DMS153 treated with DMSO at 0.1 percent for 48 hours (cell line): ENCODE data around the gene KDM4D.
"Not testable (repeated sequence)": the region's sequence is repeated elsewhere in the genome, so short reads cannot be mapped to it uniquely, and the experiment has no call there.

ENCODE experiments used
- DNase-seq: peaks from one replicate; lab custom pipeline; 2025; ENCODE audit not compliant: unreplicated experiment; lab: John Stamatoyannopoulos, UW

KDM4D gene

DNA sequence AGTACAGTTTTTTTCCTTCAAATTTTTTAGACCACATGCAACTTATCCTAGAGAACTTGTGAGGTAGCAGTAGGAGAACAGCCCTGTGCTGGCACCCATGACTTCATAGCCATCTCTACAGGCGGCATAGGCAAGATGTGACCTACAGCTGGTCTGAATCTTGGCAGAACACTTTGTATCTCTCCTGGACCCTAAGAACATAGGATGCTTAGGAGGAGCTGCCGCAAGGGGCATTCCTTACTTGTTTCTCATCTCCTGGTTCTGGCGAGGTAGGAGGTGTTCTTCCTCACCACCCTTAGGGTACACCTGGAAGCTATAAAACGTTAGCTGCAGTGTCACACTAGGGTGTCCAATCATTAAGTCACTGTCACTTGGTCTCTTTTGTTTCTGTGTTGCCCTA is 16.5 kb upstream of the KDM4D start:
- DNase-seq: no peak

DNA sequence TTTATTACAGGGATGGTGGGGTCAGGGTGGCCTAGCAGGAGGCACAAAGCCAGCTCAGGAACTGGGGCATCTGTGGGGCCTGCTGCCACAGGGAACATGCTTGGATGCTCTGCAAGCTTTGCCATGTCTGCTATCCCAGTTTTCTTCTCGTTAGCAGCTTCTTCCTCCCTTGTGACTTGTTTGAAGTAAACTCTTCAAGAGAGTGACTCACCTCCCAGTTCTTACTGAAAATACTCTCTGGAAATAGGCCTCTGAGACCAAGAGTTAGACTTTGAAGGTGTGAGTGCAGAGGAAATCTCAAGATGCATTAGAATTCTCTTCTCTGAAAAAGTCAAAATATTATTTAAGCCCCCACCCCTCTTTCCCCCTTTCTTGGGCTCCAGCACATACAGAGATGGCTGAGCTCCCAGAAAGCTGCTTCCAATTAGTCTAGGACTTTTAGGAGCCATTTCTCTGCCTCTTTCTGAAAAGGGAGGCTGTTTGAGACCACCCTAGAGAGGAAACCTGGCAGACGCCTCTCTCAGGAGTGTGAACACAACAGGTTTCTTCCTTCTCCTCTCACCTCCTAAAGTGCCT is 15.3 kb upstream of the KDM4D start:
- no peak for DNase-seq

DNA sequence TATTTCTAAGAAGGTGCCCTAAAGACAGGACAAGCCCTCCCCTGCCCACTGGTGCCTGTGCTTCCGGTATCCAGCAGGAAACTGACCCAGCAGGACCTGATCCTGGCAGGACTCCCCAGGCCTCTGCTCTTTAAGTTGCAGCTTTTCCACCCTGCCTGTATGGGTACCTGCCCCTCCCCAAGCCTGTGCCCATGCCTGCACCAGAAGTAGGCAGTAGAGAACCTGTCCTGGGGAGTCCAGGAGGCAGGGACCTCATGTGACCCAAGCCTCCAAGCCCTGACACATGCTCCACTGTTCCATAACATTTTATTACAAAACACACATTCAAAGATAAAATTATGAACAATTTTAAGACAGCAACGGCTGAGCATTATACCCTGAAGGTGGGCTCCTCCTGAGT is 14.3 kb upstream of the KDM4D start:
- DNase-seq: no peak

DNA sequence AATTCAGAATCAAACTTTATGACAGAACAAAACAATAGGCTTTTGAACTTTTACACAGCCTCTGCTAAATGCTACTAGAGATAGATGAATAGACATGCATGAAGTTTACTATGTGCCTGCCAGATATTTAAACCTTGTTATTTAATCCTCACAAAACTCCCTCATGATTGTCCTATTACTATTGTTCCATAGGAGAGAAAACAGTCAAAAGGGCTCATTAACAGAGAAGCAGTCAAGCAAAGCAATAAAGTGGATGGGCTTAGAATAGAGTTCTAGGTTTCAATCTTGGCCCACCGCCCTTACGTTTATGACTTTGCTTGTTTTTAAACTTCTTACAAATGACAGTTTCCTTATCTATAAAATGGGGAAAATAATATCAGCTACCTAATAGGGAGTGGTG is 13.0 kb upstream of the KDM4D start:
- no peak for DNase-seq

DNA sequence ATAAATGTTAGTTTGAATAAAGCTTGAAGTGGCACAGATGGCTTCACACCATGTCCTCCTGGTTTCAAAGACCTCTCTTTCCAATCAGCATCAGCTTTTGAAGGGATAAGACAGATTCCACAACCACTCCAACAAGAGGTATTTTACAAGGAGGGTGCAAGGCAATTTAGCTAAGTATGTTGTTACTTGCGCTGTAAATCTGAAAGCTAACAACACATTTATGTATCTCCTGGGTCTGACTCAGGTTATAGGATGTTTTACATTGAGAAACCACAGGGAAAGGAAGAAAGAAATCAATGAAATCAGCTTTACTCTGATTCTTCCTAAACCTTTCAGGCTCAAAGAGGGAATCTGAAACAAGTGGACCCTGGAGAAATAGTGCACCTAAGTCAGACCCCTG is 12.3 kb upstream of the KDM4D start:
- DNase-seq: no peak

DNA sequence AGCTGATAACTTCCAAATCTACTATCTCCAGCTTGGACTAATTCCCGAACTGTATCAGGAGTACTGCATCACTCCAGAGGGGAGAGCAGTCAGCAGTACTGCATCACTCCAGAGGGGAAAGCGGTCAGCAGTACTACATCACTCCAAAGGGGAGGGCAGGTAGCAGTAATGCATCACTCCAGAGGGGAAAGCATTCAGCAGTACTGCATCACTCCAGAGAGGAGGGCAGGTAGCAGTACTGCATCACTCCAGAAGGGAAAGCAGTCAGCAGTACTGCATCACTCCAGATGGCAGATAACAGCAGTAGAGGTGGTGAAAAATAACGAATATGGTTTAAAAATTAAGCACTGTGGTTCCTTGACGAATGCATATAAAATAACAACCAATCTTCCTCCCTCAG is 8.6 kb upstream of the KDM4D start:
- DNase-seq: no peak

DNA sequence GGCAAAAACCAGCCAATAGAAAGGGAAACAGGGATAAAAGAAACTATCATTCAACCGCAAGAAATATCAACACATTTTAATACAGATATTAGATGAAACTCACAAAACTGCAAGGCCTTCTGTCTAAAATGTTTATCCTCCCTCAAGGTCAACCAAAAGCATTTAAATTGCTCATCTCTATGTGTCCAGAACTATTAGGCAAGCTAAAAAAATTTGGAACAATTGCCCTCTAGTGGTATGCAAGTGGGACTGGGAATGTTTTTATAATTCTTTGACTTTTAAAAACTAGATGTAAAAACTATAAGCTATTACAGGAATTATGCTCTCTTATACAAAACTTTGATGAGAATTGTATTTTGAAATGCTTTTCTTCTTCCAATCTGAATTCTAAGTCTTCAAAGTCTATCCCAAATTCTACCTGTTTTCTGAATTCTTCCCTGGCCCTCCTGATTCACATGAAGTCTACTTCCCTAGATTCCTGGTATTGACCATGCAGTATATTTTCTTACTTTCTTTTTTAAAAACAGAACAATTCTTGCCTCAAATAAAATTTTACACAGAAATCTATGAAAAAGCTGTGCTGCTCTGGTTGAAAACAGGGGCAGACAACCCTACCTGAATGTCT is 5.1 kb upstream of the KDM4D start:
- no peak for DNase-seq

DNA sequence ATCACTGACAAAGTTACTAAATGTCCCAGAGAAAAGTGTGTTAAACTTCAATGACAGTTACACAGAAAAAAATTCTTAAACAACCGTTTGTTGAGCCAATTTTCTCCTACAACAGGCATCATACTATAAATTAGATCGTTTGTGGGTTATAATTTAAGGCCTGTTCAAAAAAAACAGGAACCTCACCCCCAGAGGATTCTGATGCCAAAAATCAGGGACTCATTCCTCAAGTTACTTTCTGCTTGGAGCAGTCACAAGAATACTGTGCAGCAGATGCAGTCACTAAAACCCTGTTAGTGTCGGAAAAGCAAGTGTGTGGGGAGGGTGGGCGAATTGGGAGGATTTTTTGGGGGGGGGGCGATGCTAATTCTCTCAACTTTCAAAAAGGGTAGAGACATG is 810 bp upstream of the KDM4D start:
- no peak for DNase-seq

DNA sequence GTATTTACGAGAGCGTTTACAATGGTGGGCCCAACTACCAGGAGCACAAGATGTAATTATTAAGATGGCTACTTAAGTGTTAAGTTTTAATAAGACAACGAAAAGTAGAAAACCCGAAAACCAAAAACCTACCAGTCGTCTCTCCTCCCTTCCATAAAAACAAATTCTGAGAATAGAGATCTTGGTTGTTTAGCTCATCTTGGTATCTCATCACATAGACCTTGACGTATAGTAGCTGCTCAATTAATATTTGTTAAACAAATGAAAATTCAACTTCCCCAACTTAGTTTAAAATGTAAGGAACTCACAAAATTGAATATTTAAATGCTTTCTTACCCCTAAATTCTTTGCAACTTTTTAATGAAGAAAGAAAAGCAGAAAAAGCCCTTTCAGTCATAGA is 669 bp downstream of the KDM4D start:
- DNase-seq: no peak

DNA sequence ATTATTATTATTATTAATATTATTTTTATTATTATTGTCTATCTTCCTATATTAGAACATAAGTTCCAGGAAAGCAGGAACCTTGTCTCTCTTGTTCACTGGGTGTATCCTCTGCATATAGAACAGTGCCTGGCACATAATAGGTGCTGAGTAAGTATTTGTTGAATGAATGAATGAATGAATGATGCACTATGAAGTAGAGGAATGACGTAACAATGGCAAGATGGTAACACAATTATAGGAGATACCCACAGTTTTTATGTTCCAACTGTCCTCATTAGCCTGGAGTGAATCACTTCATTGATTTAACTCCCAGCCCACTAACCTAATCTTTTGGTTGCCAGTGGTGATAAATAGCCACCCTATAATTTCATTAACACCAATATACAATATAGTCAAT is 2.1 kb downstream of the KDM4D start:
- DNase-seq: no peak

DNA sequence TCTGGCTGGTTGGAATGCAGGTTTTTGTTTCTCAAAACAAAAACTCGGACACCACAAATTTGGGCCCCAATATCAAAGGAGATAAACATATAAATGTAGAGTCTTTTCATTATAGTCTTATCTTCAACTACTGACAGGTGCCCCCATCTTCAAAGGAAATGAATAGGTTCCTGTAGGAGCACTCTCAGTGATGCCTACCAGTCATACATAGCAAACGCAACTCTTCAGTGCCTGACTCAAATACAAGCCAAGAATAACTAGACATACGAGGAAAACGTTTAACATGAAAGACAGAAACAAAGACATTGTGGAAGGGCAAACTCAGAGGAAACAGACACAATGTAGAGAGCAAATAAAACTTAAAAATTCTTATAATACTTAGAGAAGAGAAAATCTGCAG is 13.9 kb downstream of the KDM4D start:
- DNase-seq: no peak

DNA sequence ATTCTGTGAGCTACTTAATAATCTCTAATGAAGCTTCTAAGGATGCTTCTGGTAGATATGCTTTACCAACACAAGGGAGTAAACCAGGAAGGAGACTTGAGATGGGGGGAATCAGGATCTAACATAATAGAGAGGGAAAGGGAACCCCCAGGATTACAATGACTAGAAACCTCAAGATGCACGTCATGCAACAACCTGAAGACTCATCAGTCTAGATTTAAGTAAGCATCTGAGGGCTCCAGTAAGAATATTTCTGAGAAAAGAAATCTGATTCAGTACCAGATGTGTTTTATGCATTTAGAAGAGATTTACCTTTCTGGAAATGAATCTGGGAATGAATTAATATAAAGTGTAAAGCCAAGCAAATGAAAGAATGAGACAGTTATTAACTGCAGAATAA is 15.2 kb downstream of the KDM4D start:
- DNase-seq: no peak

DNA sequence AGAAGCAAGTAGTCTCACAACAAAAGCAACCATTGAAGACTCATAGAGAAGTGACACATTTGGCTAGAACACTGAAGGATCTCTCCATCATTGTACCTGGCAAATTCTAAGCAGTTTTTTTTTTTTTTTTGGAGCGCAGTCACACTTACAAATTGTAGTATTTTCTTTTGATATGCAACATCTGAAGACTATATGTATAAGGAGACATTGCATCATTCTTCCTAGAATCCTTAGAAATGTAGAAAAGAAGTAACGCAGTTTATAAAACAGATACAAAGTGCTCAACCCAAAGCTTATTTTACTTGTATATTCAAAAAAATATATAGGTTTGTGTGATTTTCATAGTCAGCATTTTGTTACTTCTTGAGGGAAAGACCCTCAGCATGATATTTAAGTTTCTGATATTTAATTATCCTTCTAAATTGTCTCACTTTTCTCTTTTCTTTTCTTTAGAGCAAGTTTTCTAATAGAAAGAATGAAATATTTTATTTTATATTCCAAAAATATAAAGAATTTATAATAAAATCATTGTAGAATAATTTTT is 20.0 kb downstream of the KDM4D start:
- no peak for DNase-seq

DNA sequence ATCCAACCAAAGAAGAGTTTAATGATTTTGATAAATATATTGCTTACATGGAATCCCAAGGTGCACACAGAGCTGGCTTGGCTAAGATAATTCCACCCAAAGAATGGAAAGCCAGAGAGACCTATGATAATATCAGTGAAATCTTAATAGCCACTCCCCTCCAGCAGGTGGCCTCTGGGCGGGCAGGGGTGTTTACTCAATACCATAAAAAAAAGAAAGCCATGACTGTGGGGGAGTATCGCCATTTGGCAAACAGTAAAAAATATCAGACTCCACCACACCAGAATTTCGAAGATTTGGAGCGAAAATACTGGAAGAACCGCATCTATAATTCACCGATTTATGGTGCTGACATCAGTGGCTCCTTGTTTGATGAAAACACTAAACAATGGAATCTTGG is 23.9 kb downstream of the KDM4D start:
- no peak for DNase-seq

DNA sequence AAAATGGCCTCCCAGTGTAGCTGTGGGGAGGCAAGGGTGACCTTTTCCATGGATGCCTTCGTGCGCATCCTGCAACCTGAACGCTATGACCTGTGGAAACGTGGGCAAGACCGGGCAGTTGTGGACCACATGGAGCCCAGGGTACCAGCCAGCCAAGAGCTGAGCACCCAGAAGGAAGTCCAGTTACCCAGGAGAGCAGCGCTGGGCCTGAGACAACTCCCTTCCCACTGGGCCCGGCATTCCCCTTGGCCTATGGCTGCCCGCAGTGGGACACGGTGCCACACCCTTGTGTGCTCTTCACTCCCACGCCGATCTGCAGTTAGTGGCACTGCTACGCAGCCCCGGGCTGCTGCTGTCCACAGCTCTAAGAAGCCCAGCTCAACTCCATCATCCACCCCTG is 24.8 kb downstream of the KDM4D start:
- no peak for DNase-seq

DNA sequence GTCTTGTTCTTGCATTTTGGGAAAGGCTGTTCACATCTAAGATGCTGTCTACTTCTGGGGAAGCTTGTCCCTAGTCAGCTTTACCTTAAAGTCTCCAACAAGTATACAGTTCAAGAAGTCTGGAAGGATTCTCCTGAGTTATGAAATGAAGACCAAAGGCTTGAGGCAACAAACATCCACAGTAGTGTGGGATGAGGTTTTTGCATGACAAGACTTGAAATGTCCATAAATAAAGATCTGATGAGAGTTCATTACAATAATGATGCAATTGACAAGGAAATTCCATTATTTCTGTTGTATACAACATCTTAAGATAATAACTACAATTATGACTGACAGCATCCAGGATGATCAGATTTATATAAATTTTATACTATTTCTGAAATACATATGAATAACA is 30.2 kb downstream of the KDM4D start:
- DNase-seq: no peak

DNA sequence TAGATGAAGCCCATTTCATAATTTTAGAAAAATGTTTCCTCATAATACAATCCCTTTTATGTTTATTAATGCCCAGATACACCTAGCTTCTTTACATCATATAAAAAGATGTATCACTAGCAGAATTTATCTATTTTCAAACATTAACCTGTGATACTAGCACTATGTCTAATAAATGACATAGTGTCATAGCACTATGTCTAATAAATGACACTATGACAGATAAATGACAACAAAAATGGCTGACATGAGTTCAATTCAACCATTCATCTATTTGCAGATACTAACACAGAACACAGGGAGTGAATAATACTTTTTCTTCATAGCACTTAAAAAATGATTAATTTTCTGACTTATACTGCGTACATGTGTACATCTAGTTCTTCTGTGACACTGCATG is 32.1 kb downstream of the KDM4D start:
- DNase-seq: no peak

DNA sequence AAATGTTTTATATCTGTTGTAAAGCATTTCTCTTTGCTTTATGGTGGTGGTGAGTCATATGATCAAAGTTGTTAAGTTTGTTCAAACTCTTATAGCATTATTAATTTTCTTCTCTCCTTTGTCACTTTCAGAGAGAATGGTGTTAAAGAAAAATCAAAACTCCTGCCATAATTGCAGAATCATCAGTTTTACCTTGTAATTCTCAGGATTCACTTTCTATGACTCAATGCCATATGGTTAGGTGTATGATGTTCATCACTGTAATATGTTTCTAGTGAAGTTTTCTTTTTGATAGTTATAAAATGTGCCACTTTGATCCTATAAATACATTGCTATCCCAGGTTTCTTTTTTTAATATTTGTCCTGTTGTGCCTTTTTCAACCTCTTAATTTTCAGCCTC is 37.9 kb downstream of the KDM4D start:
- DNase-seq: no peak

DNA sequence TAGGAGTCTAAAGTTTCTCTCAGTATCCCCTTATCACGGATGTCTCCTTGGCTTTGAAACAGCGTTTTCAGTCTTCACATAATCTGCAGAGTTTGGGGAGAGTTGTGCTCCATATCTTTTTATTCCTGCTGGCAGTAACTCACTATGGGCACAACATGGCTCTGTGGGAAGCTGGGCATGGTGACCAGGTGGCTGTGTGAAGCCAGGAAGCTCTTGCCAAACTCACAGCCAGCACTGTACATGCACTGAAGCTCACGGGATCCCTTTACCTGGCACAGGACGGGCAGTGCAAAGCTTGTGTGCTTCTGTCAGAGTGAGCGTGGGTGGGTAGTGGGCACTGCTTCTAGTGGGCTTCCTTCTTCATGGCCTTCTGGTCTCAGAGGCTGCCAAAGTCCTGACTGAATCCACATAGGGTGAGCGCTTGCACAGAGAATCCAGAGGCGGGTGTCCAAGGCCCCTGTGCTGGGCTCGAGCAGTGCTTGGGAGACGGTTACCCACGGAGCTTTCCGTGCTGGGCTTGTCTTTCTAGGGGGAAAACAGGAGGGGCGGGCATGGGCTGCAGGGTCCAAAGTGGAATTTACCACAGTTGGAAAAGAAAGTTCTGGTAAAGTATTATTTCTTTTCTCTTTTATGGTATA is 40.8 kb downstream of the KDM4D start:
- no peak for DNase-seq

DNA sequence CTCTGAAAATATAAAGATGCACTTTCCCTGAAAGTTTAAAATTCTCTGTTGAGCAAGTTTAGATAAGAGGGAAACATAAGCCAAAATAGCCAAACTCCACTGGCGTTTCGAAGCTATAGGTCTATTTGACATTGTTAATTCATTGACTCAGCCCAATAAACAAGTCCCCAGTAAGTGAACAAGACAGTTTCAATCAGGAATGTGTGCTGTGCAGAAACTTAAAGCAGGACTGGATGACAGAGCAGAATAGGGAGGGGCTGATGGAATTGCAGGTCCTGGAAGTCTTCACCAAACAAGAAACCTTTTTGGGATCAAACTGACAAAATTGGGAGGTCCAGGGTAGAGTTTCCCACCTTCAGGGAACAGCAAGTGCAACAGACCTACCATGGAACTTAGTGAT is 42.6 kb downstream of the KDM4D start:
- DNase-seq: no peak

DNA sequence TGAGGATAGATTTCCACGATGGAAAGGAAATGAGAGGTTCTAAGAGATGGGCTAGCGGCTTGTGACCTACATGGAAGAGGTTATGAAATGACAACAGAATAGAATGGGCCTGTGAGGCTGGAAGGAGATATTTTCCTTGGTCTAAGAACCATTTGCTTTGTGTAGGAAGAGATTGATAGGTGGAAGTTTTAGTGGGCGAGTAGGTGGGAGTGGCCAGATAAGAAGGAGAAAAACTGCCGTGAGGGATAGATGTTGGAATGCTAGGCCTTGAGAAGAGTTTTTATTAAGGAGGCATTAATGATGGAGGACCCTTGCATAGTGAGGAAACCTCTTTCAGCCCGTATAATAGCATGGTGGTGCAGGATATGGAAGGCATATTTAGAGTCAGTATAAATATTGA is 48.0 kb downstream of the KDM4D start:
- DNase-seq: not testable (repeated sequence)

DNA sequence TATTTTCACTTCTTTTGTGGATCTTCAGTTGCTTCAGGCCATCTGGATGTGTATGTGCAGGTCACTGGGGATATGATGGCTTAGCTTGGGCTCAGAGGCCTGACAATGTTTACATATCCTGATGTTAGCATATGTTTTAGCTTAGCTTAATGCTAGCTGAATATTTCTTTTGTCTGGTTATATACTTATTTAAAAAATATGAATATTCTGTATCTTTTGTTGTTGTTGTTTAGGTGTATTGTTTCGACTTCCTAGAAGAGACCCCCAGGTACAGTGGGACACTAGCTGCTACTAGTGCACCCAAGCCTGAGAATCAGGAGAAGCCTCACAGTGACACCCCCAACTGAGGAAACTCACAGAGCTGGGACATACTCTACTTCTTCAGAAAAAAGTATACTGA is 51.4 kb downstream of the KDM4D start, which contains the start of gene KDM4E:
Gene KDM4E (plus strand): TSS at position 301 of the 400 bp plus-strand sequence. CDS start 300 bp downstream, outside the sequence.
- DNase-seq: no peak

DNA sequence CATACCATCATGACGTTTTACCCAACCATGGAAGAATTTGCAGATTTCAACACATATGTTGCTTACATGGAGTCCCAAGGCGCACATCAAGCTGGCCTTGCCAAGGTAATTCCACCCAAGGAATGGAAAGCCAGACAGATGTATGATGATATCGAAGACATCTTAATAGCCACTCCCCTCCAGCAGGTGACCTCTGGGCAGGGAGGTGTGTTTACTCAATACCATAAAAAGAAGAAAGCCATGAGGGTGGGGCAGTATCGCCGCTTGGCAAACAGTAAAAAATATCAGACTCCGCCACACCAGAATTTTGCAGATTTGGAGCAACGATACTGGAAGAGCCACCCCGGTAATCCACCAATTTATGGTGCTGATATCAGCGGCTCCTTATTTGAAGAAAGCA is 52.1 kb downstream of the KDM4D start:
- not testable (repeated sequence) for DNase-seq
